Kidney epithelial cell (primary cell): ENCODE data around the gene EXO1. TPM values are rescaled to one million over a fixed set of nuclear protein-coding genes. Genes with fewer than 3 reads are reported as not detected.

Source experiments
- DNase-seq: peaks from one replicate; pipeline ENCODE4 v3.0.0-alpha.2; 2010; ENCODE audit warnings: low read depth
- H3K27me3 ChIP-seq: 2 replicates; pipeline ENCODE4 v1.6.0; 2011; ENCODE audit warnings: low read length; ENCODE audit not compliant: control insufficient read depth, insufficient read depth
- H3K36me3 ChIP-seq: 2 replicates; pipeline ENCODE4 v1.5.1; 2011; ENCODE audit warnings: low read length; ENCODE audit not compliant: control insufficient read depth, insufficient read depth
- H3K4me3 ChIP-seq: 2 replicates; pipeline ENCODE4 v1.5.1; 2011; ENCODE audit warnings: low read depth, mild to moderate bottlenecking, control low read depth, low read length
- CTCF ChIP-seq: IDR thresholded peaks from 2 replicates; pipeline ENCODE4 v1.5.1; 2011; ENCODE audit warnings: mild to moderate bottlenecking, moderate library complexity, low read length, control low read depth, inconsistent platforms; ENCODE audit not compliant: insufficient read depth, poor library complexity, severe bottlenecking
- total RNA-seq: library from RNA; depleted of rRNA; stranded (reverse); fragments of >200 nt; gene quantifications from 2 replicates; pipeline ENCODE4 v1.2.3, GENCODE V29; 2015

The EXO1 gene
- total RNA-seq, 1 donor from 2014 or later: 4.4 TPM

GRCh38 chr1:241883159-241883558 is 35.2 kb downstream of the EXO1 start:
- no peak for TF ChIP-seq CTCF
- no peak for DNase-seq
- Histone ChIP-seq H3K27me3 (no peaks in the 10 kb centered on the region), H3K36me3 (no peaks in the 10 kb centered on the region), H3K4me3 (no peak overlapping the region)

- TF ChIP-seq CTCF: no peak
- Histone ChIP-seq H3K27me3 (no peaks in the 10 kb centered on the region), H3K4me3 (no peak overlapping the region), H3K36me3 (no peaks in the 10 kb centered on the region)
- DNase-seq: peak; percentile 29
Observed at GRCh38 chr1:241888232-241888631, 40.2 kb downstream of the EXO1 start.

- no peak for TF ChIP-seq CTCF
- DNase-seq: no peak
- no peak overlapping the region for H3K4me3 ChIP-seq
Observed at GRCh38 chr1:241891296-241891695, 43.3 kb downstream of the EXO1 start.

GRCh38 chr1:241894016-241894415 is 46.0 kb downstream of the EXO1 start:
- H3K4me3 ChIP-seq: no peak overlapping the region
- DNase-seq: no peak

More at GRCh38 chr1:241891296-241891695, 43.3 kb downstream of the EXO1 start:
- Histone ChIP-seq H3K36me3 (no peaks in the 10 kb centered on the region), H3K27me3 (no peaks in the 10 kb centered on the region)

GRCh38 chr1:241895013-241895412 is 47.0 kb downstream of the EXO1 start:
- no peak for TF ChIP-seq CTCF
- Histone ChIP-seq H3K36me3 (no peaks in the 10 kb centered on the region), H3K27me3 (no peaks in the 10 kb centered on the region), H3K4me3 (no peak overlapping the region)
- no peak for DNase-seq

More at GRCh38 chr1:241894016-241894415, 46.0 kb downstream of the EXO1 start:
- no peaks in the 10 kb centered on the region for H3K36me3 ChIP-seq
- no peaks in the 10 kb centered on the region for H3K27me3 ChIP-seq
- TF ChIP-seq CTCF: no peak

- no peaks in the 10 kb centered on the region for H3K27me3 ChIP-seq
- H3K36me3 ChIP-seq: no peaks in the 10 kb centered on the region
- no peak for TF ChIP-seq CTCF
- DNase-seq: no peak
- H3K4me3 ChIP-seq: no peak overlapping the region
Observed at GRCh38 chr1:241896670-241896962, 48.6 kb downstream of the EXO1 start.
